ENCODE measurements around the gene CXCL10. TPM values are rescaled to one million over a fixed set of nuclear protein-coding genes. Genes with fewer than 3 reads are reported as not detected.

CXCL10 gene
- total RNA-seq, 1 experiment from 2014 or later = 1.0 TPM

DNA sequence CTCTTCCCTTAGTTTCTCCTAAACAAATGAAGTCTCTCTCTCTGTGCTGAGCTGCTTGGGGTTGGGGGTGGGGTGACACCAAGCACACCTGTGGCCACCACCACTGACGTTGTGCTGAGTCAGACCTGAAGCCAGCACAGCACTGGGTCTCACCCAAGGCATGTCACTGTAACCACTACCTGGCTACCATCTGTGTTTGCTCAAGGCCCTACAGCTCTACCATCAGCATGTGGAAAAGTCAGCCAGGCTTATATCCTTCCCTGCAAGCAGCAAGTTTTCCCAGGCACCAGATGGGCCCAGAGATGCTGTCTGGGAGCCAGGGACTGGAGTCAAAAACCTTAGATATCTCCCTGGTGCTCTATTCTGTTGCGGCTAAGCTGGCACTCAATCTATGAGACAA lies 6.9 kb downstream of the CXCL10 start:
- Histone ChIP-seq H3K27me3 (replicated peaks; ENCODE audit: insufficient read depth, low read depth, low read length, poor library complexity) (no peaks in the 10 kb centered on the region), H3K27ac (ENCODE audit: low read depth, low read length, poor library complexity, severe bottlenecking) (no peak overlapping the region), H3K4me3 (ENCODE audit: low read depth, low read length, poor library complexity, severe bottlenecking) (no peak overlapping the region), H3K9me3 (ENCODE audit: low read depth, low read length, poor library complexity, severe bottlenecking) (no peaks in the 10 kb centered on the region), H3K4me1 (ENCODE audit: insufficient read depth, low read length, poor library complexity, severe bottlenecking) (peaks cover 14% of the 10 kb centered on the region), H3K36me3 (ENCODE audit: insufficient read depth, low read length, poor library complexity, severe bottlenecking) (no peaks in the 10 kb centered on the region)
- ChIA-PET POLR2A (ENCODE audit: low non-redundant PET) (no interaction called here), CTCF (no interaction called here)
- no TSS peak for BruUV-seq (replicated peaks)
- DNase-seq (ENCODE audit: low spot score) = no peak
- TF ChIP-seq, protein P1, sequence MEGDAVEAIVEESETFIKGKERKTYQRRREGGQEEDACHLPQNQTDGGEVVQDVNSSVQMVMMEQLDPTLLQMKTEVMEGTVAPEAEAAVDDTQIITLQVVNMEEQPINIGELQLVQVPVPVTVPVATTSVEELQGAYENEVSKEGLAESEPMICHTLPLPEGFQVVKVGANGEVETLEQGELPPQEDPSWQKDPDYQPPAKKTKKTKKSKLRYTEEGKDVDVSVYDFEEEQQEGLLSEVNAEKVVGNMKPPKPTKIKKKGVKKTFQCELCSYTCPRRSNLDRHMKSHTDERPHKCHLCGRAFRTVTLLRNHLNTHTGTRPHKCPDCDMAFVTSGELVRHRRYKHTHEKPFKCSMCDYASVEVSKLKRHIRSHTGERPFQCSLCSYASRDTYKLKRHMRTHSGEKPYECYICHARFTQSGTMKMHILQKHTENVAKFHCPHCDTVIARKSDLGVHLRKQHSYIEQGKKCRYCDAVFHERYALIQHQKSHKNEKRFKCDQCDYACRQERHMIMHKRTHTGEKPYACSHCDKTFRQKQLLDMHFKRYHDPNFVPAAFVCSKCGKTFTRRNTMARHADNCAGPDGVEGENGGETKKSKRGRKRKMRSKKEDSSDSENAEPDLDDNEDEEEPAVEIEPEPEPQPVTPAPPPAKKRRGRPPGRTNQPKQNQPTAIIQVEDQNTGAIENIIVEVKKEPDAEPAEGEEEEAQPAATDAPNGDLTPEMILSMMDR (conservative IDR thresholded peaks at IDR 0.05; ENCODE audit: low read depth, low read length) = no peak
- no peak for TF ChIP-seq EZH2 (IDR thresholded peaks at IDR 0.05; ENCODE audit: borderline replicate concordance, low read depth, low read length, poor library complexity, severe bottlenecking)
- intact Hi-C loops (cut with micrococcal nuclease; ENCODE audit: unreplicated experiment) = no loop called here

DNA sequence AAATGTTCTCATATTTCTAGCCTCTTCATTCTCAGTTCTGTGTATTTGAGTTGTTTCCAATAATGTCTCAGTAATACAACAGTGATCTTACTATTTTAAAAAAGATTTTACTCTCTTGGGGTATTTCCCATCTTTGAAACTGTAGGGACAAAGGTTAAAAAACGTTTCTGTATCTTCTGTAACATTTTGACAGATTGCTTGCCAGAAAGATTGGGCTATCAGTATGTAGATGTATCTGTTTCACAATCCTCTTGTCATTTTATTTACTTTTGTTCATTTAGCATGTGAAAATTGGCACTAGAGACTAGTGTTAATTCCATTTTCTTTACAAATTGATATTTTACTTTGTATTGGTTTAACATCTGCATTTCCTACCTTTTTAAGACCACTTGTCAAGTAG lies 9.8 kb downstream of the CXCL10 start:
- CTCF ChIA-PET = no interaction called here
- Histone ChIP-seq H3K4me3 (ENCODE audit: low read depth, low read length, poor library complexity, severe bottlenecking) (no peak overlapping the region), H3K4me1 (ENCODE audit: insufficient read depth, low read length, poor library complexity, severe bottlenecking) (peaks cover 15% of the 10 kb centered on the region), H3K27me3 (replicated peaks; ENCODE audit: insufficient read depth, low read depth, low read length, poor library complexity) (no peaks in the 10 kb centered on the region), H3K36me3 (ENCODE audit: insufficient read depth, low read length, poor library complexity, severe bottlenecking) (no peaks in the 10 kb centered on the region), H3K9me3 (ENCODE audit: low read depth, low read length, poor library complexity, severe bottlenecking) (no peaks in the 10 kb centered on the region), H3K27ac (ENCODE audit: low read depth, low read length, poor library complexity, severe bottlenecking) (no peak overlapping the region)
- no TSS peak for BruUV-seq (replicated peaks)
- intact Hi-C loops (cut with micrococcal nuclease; ENCODE audit: unreplicated experiment) = no loop called here
- POLR2A ChIA-PET (ENCODE audit: low non-redundant PET) = no interaction called here
- no peak for TF ChIP-seq EZH2 (IDR thresholded peaks at IDR 0.05; ENCODE audit: borderline replicate concordance, low read depth, low read length, poor library complexity, severe bottlenecking)
- TF ChIP-seq, protein P1 (conservative IDR thresholded peaks at IDR 0.05; ENCODE audit: low read depth, low read length) = no peak
- DNase-seq (ENCODE audit: low spot score) = no peak

DNA sequence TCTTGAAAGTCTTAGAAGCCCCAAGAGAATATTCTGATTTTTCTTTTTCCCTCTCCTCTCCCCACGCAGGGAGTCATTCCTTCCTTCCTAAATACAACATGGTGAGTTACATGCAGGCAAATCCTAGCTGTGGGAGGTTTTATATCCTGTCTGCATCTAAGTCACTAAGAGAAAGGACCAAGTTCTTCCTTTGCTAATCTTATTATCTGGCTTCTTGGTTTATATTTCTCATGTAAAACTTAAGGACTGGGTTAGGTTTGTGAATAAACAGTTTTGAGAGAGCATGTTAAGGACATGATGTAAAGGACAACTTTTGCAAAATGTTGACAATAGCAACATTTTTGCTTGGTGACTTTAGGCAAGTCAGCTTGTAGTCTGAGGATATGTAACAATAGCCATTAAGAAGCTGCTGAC lies 10.9 kb downstream of the CXCL10 start:
- H3K27ac ChIP-seq (ENCODE audit: low read depth, low read length, poor library complexity, severe bottlenecking) = peak overlapping the region; percentile 61
- TF ChIP-seq EZH2 (IDR thresholded peaks at IDR 0.05; ENCODE audit: borderline replicate concordance, low read depth, low read length, poor library complexity, severe bottlenecking) = no peak
- TF ChIP-seq, protein P1 (conservative IDR thresholded peaks at IDR 0.05; ENCODE audit: low read depth, low read length) = no peak

More for the DNA sequence above, 10.9 kb downstream of the CXCL10 start:
- no TSS peak for BruUV-seq (replicated peaks)
- H3K4me3 ChIP-seq (ENCODE audit: low read depth, low read length, poor library complexity, severe bottlenecking) = no peak overlapping the region
- H3K36me3 ChIP-seq (ENCODE audit: insufficient read depth, low read length, poor library complexity, severe bottlenecking) = no peaks in the 10 kb centered on the region
- no peaks in the 10 kb centered on the region for H3K9me3 ChIP-seq (ENCODE audit: low read depth, low read length, poor library complexity, severe bottlenecking)
- ChIA-PET POLR2A (ENCODE audit: low non-redundant PET) (no interaction called here), CTCF (no interaction called here)
- peaks cover 15% of the 10 kb centered on the region for H3K4me1 ChIP-seq (ENCODE audit: insufficient read depth, low read length, poor library complexity, severe bottlenecking)
- no peaks in the 10 kb centered on the region for H3K27me3 ChIP-seq (replicated peaks; ENCODE audit: insufficient read depth, low read depth, low read length, poor library complexity)
- intact Hi-C loops (cut with micrococcal nuclease; ENCODE audit: unreplicated experiment) = no loop called here
- no peak for DNase-seq (ENCODE audit: low spot score)
